Suprapubic skin (tissue), 3 donors: ENCODE results near the gene HLA-F.

Experiments
- POLR2A ChIP-seq, 2 donors: fragments of 450-650 bp; IDR thresholded peaks; one replicate each; pipeline ENCODE4 v1.6.1; 2017; ENCODE audit warnings: antibody characterized with exemption in 2 of 2, mild to moderate bottlenecking in 2 of 2, moderate library complexity in 2 of 2
- TF ChIP-seq, protein P1 (sequence below), 2 donors: fragments of 200-600 bp in 1 of 2; fragments of 450-650 bp in 1 of 2; sonication (generic) in 1 of 2; IDR thresholded peaks; one replicate each; pipeline ENCODE4 v1.5.1; 2016 to 2019; ENCODE audit warnings: antibody characterized with exemption in 2 of 2, mild to moderate bottlenecking in 1 of 2, moderate library complexity in 1 of 2

DNA sequence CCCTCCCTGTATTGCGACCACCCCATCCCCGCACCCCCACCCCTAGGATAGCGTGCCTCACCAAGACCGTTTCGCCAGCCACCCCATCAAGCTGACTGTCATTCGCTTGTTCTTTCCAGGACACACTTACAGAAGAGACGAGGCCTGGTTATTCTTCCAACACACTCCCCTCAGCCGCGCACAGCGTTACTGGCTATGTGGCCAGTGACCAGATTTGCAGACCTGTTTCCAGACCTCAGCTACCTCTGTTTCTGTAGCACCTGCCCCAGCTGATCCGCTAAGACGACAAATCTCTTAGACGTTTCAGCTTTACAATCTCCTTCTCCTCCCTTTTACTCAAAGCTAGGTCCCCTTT is 26.1 kb downstream of the HLA-F start:
- TF ChIP-seq, protein P1, sequence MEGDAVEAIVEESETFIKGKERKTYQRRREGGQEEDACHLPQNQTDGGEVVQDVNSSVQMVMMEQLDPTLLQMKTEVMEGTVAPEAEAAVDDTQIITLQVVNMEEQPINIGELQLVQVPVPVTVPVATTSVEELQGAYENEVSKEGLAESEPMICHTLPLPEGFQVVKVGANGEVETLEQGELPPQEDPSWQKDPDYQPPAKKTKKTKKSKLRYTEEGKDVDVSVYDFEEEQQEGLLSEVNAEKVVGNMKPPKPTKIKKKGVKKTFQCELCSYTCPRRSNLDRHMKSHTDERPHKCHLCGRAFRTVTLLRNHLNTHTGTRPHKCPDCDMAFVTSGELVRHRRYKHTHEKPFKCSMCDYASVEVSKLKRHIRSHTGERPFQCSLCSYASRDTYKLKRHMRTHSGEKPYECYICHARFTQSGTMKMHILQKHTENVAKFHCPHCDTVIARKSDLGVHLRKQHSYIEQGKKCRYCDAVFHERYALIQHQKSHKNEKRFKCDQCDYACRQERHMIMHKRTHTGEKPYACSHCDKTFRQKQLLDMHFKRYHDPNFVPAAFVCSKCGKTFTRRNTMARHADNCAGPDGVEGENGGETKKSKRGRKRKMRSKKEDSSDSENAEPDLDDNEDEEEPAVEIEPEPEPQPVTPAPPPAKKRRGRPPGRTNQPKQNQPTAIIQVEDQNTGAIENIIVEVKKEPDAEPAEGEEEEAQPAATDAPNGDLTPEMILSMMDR (IDR thresholded peaks at IDR 0.05) = no peak
- no peak for TF ChIP-seq POLR2A (IDR thresholded peaks at IDR 0.05)
